ENCODE data around the gene SLC43A2.

SLC43A2 gene

DNA sequence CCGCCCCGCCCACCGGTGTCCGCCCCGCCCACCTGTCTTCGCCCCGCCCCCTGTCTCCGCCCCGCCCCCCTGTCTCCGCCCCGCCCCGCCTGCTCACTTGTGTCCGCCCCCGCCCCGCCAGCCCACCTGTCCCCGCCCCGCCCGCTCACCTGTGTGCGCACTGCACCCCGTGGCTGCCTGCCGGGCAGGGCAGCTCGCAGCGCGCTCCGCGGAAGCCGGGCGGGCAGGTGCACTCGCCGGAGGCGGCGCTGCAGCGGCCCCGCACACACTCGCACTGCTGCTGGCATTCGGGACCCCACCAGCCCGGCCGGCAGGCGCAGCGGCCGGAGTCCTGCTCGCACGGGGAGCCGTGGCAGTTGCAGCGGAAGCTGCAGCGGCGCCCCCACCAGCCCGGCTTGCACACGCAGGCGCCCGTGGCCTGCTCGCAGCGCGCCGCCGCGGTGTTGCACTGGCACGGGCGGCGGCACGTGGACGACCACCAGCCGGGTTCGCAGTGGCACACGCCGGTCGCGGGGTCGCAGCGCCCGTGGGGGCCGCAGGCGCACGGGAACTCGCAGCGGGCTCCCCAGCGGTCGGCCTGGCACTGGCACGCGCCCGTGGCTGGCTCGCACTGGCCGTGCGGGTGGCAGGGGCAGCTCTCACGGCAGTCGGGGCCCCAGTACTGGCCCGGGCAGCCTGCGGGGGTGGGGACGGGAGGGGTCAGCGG lies 14.8 kb upstream of the SLC43A2 start:
- DNase-seq: no peak

DNA sequence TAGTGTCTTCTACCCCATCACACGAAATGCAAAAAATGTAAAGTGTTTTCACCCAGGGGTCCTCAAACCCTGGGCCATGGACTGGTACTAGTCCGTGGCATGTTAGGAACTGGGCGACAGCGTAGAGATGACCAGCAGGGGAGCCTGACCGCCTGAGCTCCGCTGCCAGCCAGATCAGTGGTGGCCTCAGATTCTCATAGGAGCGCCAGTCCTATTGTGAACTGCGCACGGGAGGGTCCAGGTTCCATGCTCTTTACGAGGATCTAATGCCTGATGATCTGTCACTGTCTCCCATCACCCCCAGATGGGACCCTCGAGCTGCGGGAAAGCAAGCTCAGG lies 12.4 kb upstream of the SLC43A2 start:
- DNase-seq: no peak

DNA sequence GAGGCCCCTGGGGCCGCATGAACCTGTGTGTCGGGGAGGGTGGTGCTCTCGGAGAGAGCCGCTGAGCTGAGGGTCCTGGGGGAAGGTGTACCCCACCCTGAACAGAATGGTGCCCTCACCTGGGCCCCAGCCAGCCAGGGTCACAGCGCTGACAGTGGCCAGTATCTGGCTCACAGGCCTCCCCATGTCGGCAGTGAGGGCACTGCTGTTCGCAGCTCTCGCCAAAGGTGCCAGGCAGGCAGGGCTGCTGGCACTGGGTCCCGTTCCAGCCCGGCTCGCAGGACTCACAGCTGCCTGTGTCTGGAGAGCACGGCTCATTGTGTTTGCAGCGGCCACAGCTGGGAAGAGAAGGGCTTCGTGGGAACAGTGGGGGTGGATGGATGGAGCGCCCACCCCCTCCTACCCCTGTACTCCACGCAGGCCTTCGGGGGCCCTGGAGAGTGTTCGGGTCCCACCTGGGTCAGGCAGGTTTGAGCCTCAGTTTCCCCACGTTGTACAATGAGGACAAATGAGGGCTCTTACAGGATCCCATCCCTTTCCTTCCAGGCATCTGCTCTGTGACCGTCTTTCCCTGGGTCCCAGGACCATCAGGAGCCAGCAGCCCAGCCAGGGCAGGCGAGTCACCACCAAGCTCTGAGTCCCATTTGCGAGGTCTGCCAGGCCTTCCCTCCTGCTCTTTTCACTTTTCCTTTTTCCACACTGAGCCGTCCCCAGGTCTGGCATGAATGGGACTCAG lies 11.9 kb upstream of the SLC43A2 start:
- no peak for DNase-seq

DNA sequence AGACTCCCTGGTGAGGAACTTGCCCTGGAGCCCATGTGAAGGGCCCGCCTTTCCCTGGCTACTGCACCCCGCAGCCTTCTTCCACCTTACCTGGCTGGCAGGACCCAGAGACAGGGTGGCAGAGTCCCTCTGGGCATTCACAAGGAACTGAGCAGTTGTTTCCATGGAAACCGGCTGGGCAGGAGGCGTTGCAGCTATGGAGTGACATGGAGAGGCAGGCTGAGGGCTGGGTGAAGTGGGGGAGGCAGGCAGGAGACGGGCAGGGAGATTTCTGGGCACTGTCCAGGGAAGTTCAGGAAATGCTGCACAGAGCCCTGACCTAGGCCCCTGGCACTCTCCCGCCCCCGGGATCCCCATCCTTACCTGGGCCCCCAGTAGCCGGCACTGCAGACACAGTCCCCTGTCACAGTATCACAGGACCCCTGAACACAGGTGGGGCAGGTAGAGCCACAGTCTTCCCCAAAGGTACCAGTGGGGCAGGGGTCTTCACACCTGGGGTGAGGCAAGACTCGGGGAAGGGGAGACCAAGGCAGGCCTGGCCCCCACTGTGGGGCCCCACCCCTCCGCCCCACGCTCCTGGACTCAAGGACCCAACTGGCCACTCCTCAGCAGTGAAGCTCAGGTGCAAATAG lies 11.0 kb upstream of the SLC43A2 start:
- DNase-seq: no peak

DNA sequence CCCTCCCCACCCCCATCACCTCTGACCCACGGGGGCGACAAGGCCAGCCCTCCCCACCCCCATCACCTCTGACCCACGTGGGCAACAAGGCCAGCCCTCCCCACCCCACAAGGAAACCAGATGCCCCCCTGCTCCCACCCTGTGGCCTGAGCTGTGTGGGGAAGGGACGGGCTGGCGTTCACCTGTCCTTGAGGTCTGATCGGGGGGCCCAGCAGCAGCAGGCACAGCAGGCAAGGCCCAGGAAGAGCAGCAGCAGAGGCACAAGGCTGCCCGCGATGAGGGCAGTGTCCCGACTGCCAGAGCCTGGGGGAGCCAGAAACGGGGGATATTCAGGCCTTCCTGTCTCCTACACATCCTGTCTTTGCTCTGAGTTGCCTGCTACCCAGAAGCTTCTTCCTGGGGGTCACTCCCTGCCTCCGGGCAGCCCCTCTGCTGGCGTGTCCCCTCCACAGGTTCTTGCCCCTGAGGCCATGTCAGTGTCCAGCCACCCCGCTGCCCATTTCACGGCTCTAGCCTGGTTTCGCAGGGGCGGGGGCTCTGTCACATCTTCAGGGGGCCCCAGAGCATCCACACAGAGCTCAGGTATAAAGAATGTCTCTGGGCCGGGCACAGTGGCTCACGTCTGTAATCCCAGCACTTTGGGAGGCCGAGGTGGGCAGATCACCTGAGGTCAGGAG lies 10.1 kb upstream of the SLC43A2 start:
- DNase-seq: no peak

GRCh38 chr17:1638171-1638590 lies 9.5 kb upstream of the SLC43A2 start:
- DNase-seq: no peak

DNA sequence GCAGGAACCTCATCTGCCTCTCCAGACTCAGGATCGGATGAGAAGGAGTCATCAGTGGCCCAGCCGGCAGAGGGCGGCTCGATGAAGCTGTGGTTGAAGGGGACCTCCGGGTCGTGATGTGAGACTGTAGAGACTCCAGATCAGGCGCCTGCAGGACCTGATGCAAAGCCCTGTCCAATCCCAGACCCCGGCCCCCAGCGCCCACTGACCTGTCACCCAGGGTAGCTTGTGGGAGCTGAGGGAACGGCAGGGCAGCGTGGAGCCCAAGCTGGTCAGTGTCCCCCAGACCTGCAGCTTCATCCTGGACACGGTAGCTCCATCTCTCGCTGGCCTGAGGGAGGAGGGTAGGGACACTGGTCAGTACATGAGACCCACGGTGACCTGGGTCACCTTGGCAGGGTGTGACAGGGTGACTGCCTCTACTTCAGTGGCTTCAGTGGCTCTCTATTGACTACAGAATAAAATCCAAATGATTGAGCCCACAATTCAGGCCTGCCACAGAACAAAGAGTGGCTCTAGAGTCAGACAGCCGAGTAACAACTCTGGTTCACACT lies 8.2 kb upstream of the SLC43A2 start:
- DNase-seq: no peak

DNA sequence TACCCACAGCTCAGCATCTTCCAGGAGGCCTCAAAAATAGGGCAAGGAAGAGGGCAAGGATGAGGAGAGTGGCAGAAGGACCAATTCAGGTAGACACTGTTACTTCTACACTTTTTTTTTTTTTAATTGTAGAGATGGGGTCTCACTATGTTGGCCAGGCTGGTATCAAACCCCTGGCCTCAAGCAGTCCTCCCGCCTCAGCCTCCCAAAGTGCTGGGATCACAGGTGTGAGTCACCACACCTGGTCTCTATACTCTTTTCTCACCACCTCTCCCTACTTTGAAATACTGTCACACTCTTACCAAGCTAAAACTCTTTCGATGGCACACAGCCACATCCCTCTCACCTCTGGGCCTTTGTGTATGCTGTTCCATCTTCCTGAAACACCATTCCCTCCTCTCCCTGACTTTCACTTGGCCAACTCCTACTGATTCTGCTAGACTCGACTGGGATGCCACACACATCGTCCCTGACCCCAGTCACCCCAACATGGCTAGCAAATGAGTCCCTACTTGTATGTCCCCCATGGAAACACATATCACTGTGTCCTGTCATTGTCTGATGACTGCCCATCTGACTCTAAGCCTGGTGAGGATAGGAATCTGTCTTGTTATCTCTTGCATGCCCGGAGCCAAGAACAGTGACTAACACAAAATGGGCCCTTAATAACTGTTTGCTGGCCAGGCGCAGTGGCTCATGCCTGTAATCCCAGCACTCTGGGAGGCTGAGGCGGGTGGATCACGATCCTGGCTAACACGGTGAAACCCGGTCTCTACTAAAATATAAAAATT lies 7.2 kb upstream of the SLC43A2 start:
- DNase-seq: no peak

DNA sequence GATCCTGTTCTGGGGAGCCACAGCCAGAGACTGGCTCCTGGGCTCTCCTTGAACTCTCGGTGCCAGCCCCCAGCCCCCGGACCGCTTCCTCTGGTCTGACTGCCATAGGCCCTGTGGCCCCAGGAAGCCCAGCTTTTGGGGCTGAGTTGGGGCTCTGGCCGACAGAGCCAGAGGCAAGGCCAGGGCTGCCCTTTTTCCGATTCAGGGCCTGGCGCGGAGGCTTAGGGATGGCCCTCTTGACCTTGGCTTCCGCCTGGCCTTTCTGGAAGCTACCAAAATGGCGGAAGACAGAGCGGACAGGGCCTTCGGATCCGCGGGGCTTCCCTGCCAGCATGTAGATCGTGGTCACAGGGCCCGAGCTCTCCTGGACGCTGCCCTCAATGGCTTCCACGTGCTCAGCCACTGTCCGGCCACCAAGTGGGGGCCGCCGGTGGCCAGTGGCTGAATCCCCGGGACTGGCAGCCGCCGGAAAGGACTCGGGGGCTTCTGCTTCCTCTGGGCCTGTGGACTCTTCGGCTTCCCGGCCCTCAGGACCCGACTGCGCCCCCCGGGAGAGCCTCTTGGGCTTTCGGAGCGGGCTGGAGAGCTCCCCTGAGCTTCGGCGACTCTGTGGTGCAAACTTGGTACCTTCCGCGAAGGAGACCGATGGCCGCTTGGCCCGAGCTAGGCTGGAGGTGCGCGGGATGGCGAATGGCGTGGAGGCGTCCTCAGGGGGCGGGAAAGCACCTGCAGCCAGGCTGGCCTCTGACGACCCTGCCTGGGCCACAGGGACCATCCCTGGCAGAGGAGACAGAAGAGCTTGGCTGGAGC lies 6.4 kb upstream of the SLC43A2 start:
- no peak for DNase-seq

GRCh38 chr17:1630662-1631061 lies 2.0 kb upstream of the SLC43A2 start:
- DNase-seq: no peak

GRCh38 chr17:1629504-1630310 lies 1.1 kb upstream of the SLC43A2 start:
- DNase-seq: no peak

DNA sequence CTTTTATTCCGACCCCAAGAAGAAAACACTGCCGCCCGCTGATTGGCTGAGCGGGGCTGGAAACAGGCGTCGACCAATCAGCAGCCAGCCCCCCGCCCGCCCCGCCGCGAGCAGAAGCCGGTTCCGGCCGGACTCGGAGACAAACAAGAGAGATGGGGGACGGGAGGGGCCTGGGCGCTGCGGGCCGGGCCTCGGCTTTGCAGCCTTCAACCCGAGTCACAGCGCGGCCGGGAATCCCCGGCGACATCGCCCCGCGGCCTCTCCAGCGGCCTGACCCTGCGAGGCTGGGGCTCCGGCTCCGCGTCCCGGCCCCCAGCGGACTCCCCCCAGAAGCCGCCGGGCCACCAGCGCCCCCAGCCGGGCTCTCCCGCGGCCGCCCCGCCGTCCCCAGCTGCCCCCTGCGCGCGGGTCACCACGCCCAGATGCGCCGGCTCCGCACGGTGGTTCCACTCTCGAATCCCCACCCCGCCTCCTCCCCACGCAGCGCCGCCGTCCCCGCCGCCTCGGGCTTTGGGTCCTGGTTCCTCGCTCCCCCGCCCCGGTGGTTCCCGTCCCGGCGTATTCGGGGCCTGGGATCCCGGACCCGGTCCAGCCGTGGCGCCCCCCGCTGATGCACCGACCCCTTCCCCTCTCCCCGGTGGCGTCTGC lies 346 bp upstream of the SLC43A2 start:
- peak; percentile 95 for DNase-seq

DNA sequence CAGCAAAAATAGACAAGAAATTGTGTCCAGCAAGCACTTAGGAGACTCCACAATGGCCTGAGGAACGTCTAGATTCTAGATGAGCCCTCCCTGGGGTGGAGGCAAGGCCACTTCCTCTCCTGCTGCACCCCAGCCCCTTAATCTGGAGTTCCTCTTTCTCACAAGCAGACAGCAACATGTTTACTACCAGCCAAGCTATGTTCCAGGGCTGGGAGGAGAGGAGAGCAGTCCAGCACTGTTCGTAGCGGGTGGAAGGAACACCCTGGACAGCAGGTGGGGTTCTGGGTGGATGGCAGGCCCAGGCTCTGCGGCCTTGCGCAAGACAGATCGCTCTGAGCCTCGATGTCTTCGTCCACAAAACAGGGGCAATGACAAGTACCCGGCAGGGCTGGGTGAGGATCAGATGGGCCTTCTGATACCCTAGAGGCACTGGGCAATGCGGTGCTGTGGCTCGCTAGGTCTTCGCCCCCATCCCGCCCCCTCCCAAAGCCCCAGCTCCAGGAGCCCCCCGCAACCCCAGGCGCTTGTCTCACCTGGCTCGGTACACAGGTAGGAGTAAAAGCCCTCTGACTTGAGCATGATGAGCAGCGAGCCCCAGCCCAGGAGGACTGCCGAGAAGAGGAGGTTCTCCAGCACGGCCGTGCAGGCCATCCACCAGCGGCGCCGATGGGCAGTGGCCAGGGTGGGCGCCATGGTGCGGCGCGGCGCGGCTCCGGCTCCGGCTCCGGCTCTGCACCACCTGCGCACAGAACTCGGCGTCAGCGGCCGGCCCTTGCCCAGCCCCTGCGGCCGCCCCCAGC lies 1.3 kb downstream of the SLC43A2 start:
- no peak for DNase-seq

DNA sequence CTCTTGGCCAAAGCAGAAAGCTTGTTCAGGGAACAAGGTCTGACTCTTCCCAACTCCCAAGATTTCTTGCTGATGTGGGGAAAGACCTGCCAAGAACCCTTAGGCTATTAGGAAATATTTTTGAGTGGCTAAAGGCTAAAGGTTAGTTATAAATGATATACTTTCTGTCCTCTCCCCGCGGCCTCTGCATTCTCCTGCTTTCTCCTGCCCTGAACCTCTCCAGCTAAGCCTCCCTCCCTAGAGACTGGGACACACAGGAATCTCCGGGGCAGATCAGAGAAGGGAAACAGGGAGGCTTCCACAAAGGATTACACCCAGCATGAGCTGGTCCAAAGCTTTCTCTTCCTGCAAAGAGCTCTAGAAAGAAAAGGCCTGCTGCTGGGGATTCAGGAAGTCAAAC lies 2.3 kb downstream of the SLC43A2 start:
- no peak for DNase-seq

- DNase-seq: no peak
Observed at GRCh38 chr17:1625581-1625980, 3.1 kb downstream of the SLC43A2 start.

GRCh38 chr17:1625053-1625452 lies 3.6 kb downstream of the SLC43A2 start:
- no peak for DNase-seq

GRCh38 chr17:1624650-1625049 lies 4.0 kb downstream of the SLC43A2 start:
- DNase-seq: no peak

- DNase-seq: no peak
Observed at GRCh38 chr17:1623057-1623630, 5.5 kb downstream of the SLC43A2 start.

Data from left hindlimb (tissue), 1 donor.